CD4-positive, alpha-beta T cell treated with Interleukin-2 at 100 ng/mL for 4 hours (primary cell): Measurements from ENCODE around the gene OTOGL.
"Not testable (repeated sequence)": the region's sequence is repeated elsewhere in the genome, so short reads cannot be mapped to it uniquely, and the experiment has no call there.

ENCODE experiments used
- DNase-seq: peaks from one replicate; pipeline ENCODE4 v3.0.0-alpha.2; 2020; ENCODE audit warnings: low spot score

OTOGL gene

GRCh38 chr12:80230068-80230467 lies 130.7 kb downstream of the OTOGL start:
- DNase-seq = no peak

GRCh38 chr12:80232837-80233236 lies 133.5 kb downstream of the OTOGL start:
- no peak for DNase-seq

GRCh38 chr12:80233926-80234325 lies 134.6 kb downstream of the OTOGL start:
- DNase-seq = no peak

GRCh38 chr12:80234667-80235066 lies 135.3 kb downstream of the OTOGL start:
- no peak for DNase-seq

GRCh38 chr12:80235944-80236343 lies 136.6 kb downstream of the OTOGL start:
- DNase-seq = no peak

- no peak for DNase-seq
These were observed 140.5 kb downstream of the OTOGL start for GRCh38 chr12:80239867-80240266.

GRCh38 chr12:80241576-80242273 lies 142.4 kb downstream of the OTOGL start:
- DNase-seq = no peak

GRCh38 chr12:80242321-80242720 lies 143.0 kb downstream of the OTOGL start:
- no peak for DNase-seq

- DNase-seq = not testable (repeated sequence)
These were observed 150.2 kb downstream of the OTOGL start for GRCh38 chr12:80249581-80249980.

GRCh38 chr12:80257920-80258319 lies 158.6 kb downstream of the OTOGL start:
- no peak for DNase-seq

- no peak for DNase-seq
These were observed 160.9 kb downstream of the OTOGL start for GRCh38 chr12:80260269-80260668.

- DNase-seq = no peak
These were observed 162.1 kb downstream of the OTOGL start for GRCh38 chr12:80261403-80261802.

GRCh38 chr12:80262346-80262745 lies 163.0 kb downstream of the OTOGL start:
- DNase-seq = no peak

- no peak for DNase-seq
These were observed 163.4 kb downstream of the OTOGL start for GRCh38 chr12:80262771-80263170.

GRCh38 chr12:80264386-80264785 lies 165.0 kb downstream of the OTOGL start:
- DNase-seq = no peak

- no peak for DNase-seq
These were observed 165.6 kb downstream of the OTOGL start for GRCh38 chr12:80264891-80265290.

- no peak for DNase-seq
These were observed 169.8 kb downstream of the OTOGL start for GRCh38 chr12:80268924-80269749.

- DNase-seq = peak; percentile 29
These were observed 170.6 kb downstream of the OTOGL start for GRCh38 chr12:80269803-80270552.

GRCh38 chr12:80271780-80272179 lies 172.4 kb downstream of the OTOGL start:
- DNase-seq = no peak

- DNase-seq = no peak
These were observed 173.1 kb downstream of the OTOGL start for GRCh38 chr12:80272387-80272915.

- no peak for DNase-seq
These were observed 173.8 kb downstream of the OTOGL start for GRCh38 chr12:80273144-80273543.

GRCh38 chr12:80277732-80278131 lies 178.4 kb downstream of the OTOGL start:
- no peak for DNase-seq
